Endodermal cell (in vitro differentiated cells): ENCODE results near the gene TP53TG3E. TPM values are rescaled to one million over a fixed set of nuclear protein-coding genes. Genes with fewer than 3 reads are reported as not detected.

Source experiments
- total RNA-seq, 2 donors: library from RNA; stranded (reverse); fragmentation: NEBNext Ultra II Directional in 1 of 2; extraction: Animal tissue kit (Norgen Biotek cat#: 25700) in 1 of 2; gene quantifications; 2 replicates in 1 of 2; 3 replicates in 1 of 2; pipeline ENCODE4 v1.2.1, GENCODE V29; 2021

Gene TP53TG3E
- total RNA-seq, 2 donors from 2014 or later: not detected

Other genes starting within 250 kb of the TP53TG3E start
- not detected for gene TP53TG3C, start 110.1 kb upstream of the TP53TG3E start, total RNA-seq
- gene TP53TG3B, start 56.5 kb downstream of the TP53TG3E start, total RNA-seq: not detected
- not detected for gene TP53TG3F, start 155.3 kb downstream of the TP53TG3E start, total RNA-seq